Erythroblast (primary cell): ENCODE results near the gene EEFSEC.

ENCODE experiments used
- DNase-seq, 2 experiments: peaks; one replicate each; lab custom pipeline; 2025; lab: John Stamatoyannopoulos, UW
- GATA1 ChIP-seq: IDR thresholded peaks from 2 replicates; pipeline ENCODE4 v1.6.1; 2011; ENCODE audit warnings: low read depth, mild to moderate bottlenecking, control low read depth, low read length, moderate library complexity
- POLR2A ChIP-seq: IDR thresholded peaks from 2 replicates; pipeline ENCODE4 v1.6.1; 2011; ENCODE audit warnings: mild to moderate bottlenecking, low read length

EEFSEC gene

DNA sequence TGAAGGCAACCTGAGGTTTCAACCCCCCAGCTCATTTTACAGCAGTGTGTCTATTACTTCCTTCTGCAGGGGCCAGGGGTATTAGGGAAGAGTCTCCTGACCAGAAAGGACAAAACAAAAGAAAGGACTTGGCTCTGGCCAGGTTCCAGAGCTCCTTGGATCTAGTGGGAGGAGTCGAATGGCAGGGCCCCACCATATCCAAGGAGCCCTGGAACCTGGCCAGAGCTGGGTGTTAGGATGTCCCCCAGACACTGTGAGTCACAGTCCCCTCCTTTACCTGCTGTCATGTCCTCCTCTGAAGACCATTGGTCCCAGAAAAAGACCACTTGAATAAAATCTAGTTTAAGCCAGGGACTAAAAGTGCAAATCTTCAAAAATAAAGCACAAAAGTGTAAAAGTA lies 113.2 kb downstream of the EEFSEC start:
- DNase-seq: peak; percentile 6 to 23
- TF ChIP-seq GATA1: no peak
- TF ChIP-seq POLR2A: no peak

DNA sequence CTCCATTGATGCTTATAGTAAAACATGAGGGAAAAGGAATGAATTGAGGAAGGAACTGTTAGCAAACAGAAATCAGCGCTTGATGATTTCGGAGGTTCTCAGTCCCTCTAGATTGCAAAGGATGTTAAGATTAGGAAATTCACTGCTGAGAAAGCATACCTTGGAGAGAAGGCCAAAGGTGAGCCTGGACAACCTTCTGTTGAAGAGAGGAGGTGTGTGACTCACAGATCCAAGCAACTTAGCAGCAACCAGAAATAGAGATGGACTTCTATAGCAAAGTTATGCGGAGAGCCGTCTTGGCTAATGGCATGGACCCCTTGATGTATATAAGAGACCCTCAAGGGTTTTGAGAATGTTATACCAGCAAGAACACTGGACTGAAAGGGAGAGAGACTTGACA lies 114.3 kb downstream of the EEFSEC start:
- DNase-seq: no peak
- no peak for TF ChIP-seq POLR2A
- TF ChIP-seq GATA1: no peak

DNA sequence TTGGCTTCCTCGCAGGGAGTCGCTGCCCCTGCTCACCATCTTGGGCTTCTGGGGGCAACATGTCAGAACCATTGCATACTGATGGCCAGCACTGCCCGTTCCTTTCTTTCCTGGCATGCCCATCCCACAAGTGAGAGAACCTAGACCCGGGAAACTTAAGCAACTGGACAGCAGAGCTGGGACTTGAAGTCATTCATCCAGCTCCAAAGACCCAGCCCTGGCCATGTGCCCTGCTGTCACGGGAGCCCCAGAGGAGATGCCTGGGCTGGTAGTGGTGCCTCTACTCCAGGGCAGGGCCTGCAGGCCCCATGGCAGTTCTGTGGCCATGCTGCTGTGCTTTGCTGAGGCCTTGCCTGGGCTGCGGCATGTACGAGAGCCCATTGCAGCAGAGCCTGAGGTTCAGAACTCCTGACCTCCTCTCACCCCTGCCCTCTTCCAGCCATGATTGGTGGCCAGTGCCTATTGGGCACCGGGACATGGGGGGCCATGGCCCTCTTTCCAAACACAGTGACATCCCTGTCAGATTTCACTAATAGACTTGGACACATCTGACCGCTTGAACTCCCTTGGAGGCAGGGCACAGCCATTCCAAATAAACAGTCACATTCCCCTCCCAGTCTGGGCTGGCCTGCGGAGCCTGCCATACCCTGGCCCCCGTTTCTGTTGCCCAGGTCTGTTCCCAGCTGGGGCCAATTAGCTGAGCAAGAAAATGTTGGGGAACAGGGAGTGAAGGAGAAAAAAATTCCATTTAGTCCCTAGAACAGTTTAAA lies 115.9 kb downstream of the EEFSEC start:
- no peak for TF ChIP-seq GATA1
- TF ChIP-seq POLR2A: no peak
- DNase-seq: no peak

DNA sequence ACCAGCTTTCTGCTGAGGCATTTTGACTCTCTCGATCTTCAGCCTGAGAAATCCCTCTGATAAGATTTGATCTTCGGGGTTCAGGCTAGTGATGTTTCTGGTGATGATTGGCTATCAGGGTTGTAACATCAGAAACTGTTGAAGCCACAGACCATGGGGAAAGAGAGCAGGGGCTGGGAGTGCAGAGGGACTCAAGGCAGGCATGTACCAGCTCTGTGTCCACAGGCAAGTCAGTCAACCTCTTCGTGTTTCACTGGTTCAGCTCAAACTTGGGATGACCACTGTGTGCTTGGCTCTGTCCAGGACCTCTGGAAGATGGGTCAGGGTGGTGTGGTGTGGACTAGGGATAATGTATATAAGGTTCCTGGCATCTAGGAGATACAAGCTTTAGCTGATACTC lies 116.5 kb downstream of the EEFSEC start:
- TF ChIP-seq POLR2A (no peak), GATA1 (no peak)
- DNase-seq: no peak

DNA sequence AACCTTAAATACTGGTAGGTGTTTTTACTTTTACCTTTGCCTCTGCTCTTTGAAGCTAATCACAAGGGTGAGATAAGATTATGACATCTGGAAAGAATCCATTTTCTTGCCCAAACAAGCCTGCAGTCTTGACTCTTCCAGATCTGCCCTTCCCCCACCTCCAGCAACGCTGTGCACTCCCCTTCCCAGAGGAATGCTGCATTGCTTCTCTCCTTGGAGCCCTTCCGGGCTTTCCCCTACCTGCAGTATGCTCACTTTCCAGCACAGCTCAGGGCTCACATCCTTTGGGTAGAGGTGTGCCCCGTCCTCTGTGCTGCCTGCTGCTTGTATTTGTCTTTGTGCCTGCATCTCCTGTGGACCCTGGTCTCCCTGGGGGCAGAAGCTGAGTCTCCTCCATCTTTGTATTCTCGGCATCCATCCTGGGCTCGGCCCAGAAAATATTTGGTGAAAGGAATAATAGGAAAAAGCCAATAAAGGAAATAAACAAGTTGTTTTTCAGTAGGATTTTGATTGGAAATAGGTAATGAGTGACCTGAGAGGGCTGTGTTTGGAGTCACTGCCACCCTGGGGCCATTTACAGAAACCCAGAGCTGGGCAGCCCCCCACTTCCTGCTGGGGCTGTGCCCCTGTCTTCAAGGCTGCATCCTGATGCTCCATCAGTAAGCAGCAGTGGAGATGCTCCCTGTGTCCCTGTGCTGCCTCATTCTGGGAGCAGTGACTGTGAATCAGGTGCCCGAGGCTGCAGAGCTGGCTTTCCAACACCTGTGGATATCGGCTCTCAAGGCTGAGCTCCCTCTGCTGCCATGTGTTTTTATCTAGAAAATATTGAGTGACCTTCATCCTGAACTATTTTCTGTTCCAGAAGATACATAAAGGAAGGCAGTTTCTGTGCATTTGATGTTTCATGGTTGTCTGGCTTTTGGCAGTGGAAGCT lies 117.5 kb downstream of the EEFSEC start:
- no peak for TF ChIP-seq GATA1
- no peak for TF ChIP-seq POLR2A
- DNase-seq: no peak

DNA sequence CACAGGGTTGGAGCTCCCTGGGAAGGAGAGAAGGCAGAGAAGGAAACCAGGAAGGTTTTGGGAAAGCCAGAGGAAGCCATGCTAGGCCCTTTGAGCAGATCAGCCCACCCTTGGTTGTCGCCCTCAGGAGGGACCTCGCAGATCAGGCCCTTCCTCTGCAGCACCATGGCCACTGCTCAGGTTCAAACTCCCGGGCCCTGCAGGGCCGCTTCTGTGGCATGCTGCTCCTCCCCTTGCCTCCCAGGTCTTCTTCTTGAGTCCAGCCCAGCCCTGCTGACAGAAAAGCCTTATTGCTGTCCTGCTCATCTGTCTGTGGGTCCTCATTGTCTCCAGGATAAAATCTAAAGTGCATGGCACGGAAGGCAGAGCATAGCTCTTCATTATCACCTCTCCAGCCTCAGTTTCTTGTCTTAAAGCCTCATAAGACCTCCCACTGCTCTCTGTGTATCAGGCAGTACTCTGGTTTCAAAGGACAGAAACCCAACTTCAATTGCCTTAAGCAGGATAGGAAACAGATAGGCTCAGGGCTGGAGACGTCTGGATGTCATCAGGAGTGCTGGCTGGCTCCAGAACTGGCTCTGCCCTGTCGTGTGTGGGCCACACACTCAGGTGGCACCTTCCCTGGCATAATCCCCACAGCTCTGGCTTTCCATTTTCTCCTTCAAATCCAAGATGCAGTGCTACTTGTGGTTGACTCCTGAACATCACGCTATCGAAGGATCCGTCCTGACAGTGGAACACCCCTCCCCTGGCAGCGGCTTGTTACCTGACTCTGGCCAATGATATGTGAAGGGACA lies 118.5 kb downstream of the EEFSEC start:
- TF ChIP-seq POLR2A (no peak), GATA1 (no peak)

DNA sequence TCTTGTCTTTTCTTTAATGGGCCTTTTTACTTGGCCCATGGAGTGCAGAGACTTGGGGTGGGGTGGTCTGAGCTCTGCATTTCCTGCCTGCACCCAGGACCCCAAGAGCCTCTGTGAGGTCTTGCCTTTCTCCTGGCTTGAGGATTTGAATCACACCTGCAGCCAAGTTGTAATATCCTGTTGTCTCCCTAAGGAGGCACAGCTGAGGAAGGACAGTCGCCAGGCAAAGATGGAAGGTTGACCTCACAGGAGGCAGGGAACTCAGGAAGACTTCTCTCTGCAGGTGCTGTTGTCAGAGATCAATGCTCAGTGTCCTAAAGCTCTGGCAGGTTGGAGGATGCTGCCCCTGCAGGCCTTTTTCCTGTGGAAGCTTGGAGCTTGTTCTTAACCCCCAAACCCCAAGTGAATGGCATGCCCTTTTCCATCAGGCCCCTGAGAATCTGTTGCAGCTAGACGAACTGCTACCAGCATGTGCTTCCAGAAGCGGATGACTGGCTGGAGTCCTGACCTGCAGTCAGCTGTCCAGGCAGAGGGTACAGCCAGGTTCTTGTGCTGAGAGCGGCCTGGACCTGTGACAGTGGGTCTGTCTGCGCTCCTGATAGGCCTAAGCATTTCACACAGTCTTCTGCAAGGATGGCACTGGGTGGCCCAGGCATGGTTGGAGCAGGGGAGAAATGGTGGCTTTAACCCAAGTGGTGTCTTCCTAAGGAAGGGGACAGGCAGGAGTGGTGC lies 120.0 kb downstream of the EEFSEC start:
- DNase-seq: no peak
- no peak for TF ChIP-seq POLR2A
- TF ChIP-seq GATA1: no peak

More for the DNA sequence above, 118.5 kb downstream of the EEFSEC start:
- DNase-seq: no peak

DNA sequence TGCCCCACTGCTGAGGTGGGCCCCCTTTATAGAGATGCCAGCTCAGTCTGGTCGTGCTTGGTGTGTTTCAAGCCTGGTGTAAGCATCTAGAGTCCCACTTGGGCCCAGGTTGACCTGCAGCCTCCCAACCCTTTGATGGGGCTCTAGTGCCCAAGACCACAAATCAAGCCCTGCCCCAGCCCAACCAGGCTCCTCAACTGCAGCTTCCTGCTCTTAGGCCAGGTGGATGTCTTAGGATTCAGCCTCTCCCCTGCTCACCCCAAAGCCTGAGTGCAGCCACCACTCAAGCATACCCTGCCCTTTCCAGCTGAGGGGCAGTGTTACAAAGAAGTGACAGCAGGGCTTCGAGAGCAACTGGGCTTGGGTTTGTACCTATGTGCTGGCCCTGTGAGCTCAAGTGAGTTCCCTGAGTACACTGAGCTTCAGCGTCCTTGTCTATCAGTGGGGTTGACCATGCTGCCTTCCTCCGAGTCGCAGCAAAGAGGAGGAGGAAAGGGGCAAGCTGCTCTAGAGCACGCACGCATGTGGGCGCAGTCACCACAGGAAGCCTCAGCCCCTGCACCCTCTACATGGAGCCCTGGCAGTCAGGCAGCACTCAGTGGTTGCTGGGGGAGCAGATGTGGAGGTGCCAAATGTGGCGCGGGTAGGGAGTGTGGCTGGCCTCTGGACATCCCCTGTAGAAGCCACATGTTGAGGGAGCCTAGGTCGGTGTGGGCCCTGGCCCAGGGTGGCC lies 120.7 kb downstream of the EEFSEC start:
- TF ChIP-seq POLR2A (no peak), GATA1 (no peak)
- DNase-seq: no peak

DNA sequence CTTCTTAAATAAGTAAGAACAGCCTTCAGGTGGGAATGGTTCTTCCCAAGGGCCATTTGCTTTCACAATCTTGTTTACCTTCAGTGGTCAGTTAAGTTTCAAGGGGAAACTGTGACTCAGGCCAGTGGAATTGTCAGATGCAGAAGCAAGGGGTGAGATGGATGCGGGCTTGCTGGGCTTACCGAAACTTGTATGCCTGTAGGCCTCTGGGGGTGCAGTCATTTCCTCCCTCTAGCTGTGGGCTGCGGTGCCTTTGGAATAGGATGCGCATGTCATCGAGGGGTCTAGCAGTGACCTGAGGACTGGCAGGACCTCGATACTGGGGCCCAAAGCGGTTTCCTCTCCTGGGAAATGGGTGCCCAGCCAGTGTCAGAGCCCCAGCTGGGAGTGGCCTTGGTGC lies 121.6 kb downstream of the EEFSEC start:
- no peak for DNase-seq
- TF ChIP-seq GATA1: no peak
- no peak for TF ChIP-seq POLR2A

DNA sequence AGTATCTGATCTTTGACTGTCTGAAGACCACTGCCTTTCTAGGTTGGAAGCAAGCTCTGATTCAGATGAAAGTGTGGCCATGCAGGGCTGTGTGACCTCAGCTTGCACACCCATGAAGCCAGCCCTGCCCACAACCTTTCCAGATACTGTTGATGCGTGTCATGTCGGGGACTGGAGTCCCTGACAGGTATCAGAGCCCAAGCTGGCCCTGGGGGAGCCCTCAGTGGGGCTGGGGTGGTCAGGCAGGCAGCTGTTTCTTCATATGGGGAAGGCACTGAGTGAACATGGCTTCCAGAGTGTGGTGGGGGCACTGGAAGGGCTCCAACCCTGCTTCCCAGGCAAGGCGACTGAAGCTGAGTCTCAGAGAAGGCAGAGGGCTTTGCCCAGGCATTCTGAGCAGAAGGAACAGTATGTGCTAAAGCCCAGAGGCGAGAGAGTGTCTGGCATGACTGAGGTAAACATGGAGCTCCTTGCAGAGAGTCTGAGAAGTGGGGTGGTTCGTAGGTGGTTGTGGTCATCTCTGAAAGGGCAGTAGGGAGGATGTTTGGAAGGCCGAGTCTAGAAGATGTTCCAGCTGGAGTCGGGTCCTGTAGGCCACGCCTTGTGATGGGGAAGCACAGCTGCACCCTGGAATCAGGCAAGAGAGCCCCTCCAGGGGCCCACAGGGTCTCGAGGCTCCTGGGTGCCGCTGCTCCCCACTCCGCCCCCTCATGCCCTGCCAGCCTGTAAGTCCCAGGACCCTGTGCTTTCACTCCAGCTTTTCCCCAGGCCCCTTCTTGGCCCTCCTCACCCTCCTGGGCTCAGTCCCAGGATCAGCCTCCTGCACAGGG lies 122.2 kb downstream of the EEFSEC start:
- DNase-seq: no peak
- TF ChIP-seq GATA1: no peak

DNA sequence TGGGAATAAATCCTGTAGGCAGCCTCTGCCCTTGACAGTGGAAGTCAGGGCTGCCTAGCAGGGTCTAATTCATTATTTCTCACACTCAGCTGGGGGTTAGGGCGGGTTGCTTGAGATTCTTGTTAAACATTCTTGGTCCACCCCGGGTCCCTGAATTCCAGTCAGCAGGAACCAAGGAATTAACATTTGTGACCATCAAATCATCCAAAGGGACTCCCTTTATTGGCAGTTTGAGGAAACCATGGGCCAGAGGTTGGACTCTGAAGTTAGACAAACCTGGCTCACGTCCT lies 122.8 kb downstream of the EEFSEC start:
- no peak for TF ChIP-seq GATA1
- no peak for TF ChIP-seq POLR2A
- DNase-seq: no peak
